H1 (cell line): ENCODE data around the gene SMYD3. TPM values are rescaled to one million over a fixed set of nuclear protein-coding genes. Genes with fewer than 3 reads are reported as not detected.

Source experiments
- CTCF ChIA-PET: fragments of 300-600 bp; sonication (Branson Sonifier 250); formaldehyde crosslinking; loops from one replicate; lab custom pipeline; 2021; ENCODE audit not compliant: partially characterized antibody; lab: Charles Lee
- POLR2A ChIA-PET: fragments of 300-600 bp; sonication (Branson Sonifier 250); formaldehyde crosslinking; loops from one replicate; lab custom pipeline; 2021; ENCODE audit warnings: inconsistent platforms; ENCODE audit not compliant: partially characterized antibody; lab: Charles Lee
- DNase-seq, 2 experiments: peaks; one replicate each; pipeline versions ENCODE4 v3.0.0 to v3.0.0-alpha.2; 2010 to 2022; ENCODE audit warnings: low spot score in 2 of 2, low read depth in 1 of 2, mixed read lengths in 1 of 2
- FAIRE-seq: peaks from 2 replicates; lab custom pipeline; 2011; peaks lifted over from hg19 to GRCh38; lab: Jason Lieb, UNC
- H2AFZ ChIP-seq: 2 replicates; pipeline ENCODE4 v1.8.1; 2012; ENCODE audit warnings: low read length, inconsistent platforms
- H2AK5ac ChIP-seq: 2 replicates; pipeline ENCODE4 v1.6.1; 2013; ENCODE audit warnings: low read depth, low read length
- H2BK120ac ChIP-seq: replicated peaks from 2 replicates; pipeline ENCODE3; 2013; ENCODE audit warnings: low read depth, low read length, inconsistent platforms
- H2BK12ac ChIP-seq: 2 replicates; pipeline ENCODE4 v1.6.1; 2013; ENCODE audit warnings: low read depth, low read length
- H2BK15ac ChIP-seq: 2 replicates; pipeline ENCODE4 v1.6.1; 2013; ENCODE audit warnings: low read length
- H2BK20ac ChIP-seq: 2 replicates; pipeline ENCODE4 v1.6.1; 2013; ENCODE audit warnings: low read length
- H2BK5ac ChIP-seq: 2 replicates; pipeline ENCODE4 v1.6.1; 2013; ENCODE audit warnings: low read depth, low read length
- H3K14ac ChIP-seq: 2 replicates; pipeline ENCODE4 v1.6.1; 2013; ENCODE audit warnings: inconsistent platforms; ENCODE audit not compliant: insufficient read length
- H3K18ac ChIP-seq: 2 replicates; pipeline ENCODE4 v1.6.1; 2013; ENCODE audit warnings: low read length; ENCODE audit errors: extremely low read depth
- H3K23ac ChIP-seq: 2 replicates; pipeline ENCODE4 v1.6.1; 2013; ENCODE audit warnings: inconsistent platforms; ENCODE audit not compliant: insufficient read length
- H3K23me2 ChIP-seq: 2 replicates; pipeline ENCODE4 v1.6.1; 2013; ENCODE audit warnings: low read depth, low read length
- H3K27ac ChIP-seq: 2 replicates; pipeline ENCODE4 v1.6.1; 2011; ENCODE audit warnings: low read depth, low read length, inconsistent platforms
- H3K27me3 ChIP-seq, 4 experiments: replicated peaks in 1 of 4; 1 replicate in 1 of 4; 2 replicates in 3 of 4; pipeline versions ENCODE4 v1.6.1 to v1.8.1; 2011 to 2013; ENCODE audit warnings: low read length in 3 of 4, mild to moderate bottlenecking in 3 of 4, inconsistent platforms in 2 of 4, mixed read lengths in 2 of 4, moderate library complexity in 1 of 4; ENCODE audit not compliant: control insufficient read depth in 3 of 4, insufficient read depth in 3 of 4; ENCODE audit errors: extremely low read depth in 1 of 4
- H3K36me3 ChIP-seq, 4 experiments: 2 replicates each; pipeline versions ENCODE4 v1.6.1 to v1.8.1; 2011 to 2013; ENCODE audit warnings: mild to moderate bottlenecking in 4 of 4, low read length in 3 of 4, moderate library complexity in 2 of 4, control low read depth in 1 of 4, inconsistent platforms in 1 of 4; ENCODE audit not compliant: insufficient read depth in 4 of 4, control insufficient read depth in 2 of 4
- H3K4ac ChIP-seq: replicated peaks from 2 replicates; pipeline ENCODE3; 2013; ENCODE audit warnings: low read length, low read depth, mixed read lengths, inconsistent platforms; ENCODE audit not compliant: insufficient read length
- H3K4me1 ChIP-seq, 4 experiments: replicated peaks in 1 of 4; 1 replicate in 1 of 4; 2 replicates in 3 of 4; pipeline versions ENCODE4 v1.6.1 to v1.8.1; 2011 to 2013; ENCODE audit warnings: low read length in 3 of 4, inconsistent platforms in 2 of 4, mixed read lengths in 1 of 4; ENCODE audit not compliant: insufficient read depth in 4 of 4, control insufficient read depth in 3 of 4
- H3K4me2 ChIP-seq, 2 experiments: 2 replicates each; pipeline versions ENCODE4 v1.6.1 to v1.8.1; 2011 to 2013; ENCODE audit warnings: low read depth in 2 of 2, low read length in 2 of 2, control low read depth in 1 of 2, inconsistent platforms in 1 of 2, mild to moderate bottlenecking in 1 of 2; ENCODE audit not compliant: insufficient read depth in 1 of 2
- H3K4me3 ChIP-seq, 4 experiments: fragments of 200-600, 300-600 bp in 1 of 4; sonication (generic), shearing (Covaris generic), sonication (Bioruptor Twin) in 1 of 4; 2 replicates each; pipeline versions ENCODE4 v1.5.1 to v1.8.1; 2011 to 2016; ENCODE audit warnings: low read length in 4 of 4, low read depth in 3 of 4, control low read depth in 2 of 4, inconsistent platforms in 2 of 4, mild to moderate bottlenecking in 2 of 4, mixed read lengths in 1 of 4, moderate library complexity in 1 of 4; ENCODE audit not compliant: insufficient read depth in 2 of 4; ENCODE audit errors: extremely low read depth in 1 of 4
- H3K56ac ChIP-seq: replicated peaks from 2 replicates; pipeline ENCODE3; 2013; ENCODE audit warnings: low read depth, mild to moderate bottlenecking, mixed read lengths, low read length, inconsistent platforms; ENCODE audit not compliant: insufficient read length
- H3K79me1 ChIP-seq: 2 replicates; pipeline ENCODE4 v1.6.1; 2013; ENCODE audit warnings: low read depth, low read length, control low read depth
- H3K79me2 ChIP-seq, 2 experiments: 2 replicates each; pipeline versions ENCODE4 v1.6.1 to v1.8.1; 2012 to 2013; ENCODE audit warnings: low read length in 2 of 2, mild to moderate bottlenecking in 2 of 2, inconsistent platforms in 1 of 2; ENCODE audit not compliant: insufficient read depth in 2 of 2, control insufficient read depth in 1 of 2
- H3K9ac ChIP-seq, 4 experiments: replicated peaks in 1 of 4; 1 replicate in 1 of 4; 2 replicates in 3 of 4; pipeline versions ENCODE4 v1.6.1 to v1.8.1; 2011 to 2013; ENCODE audit warnings: low read depth in 3 of 4, low read length in 3 of 4, control low read depth in 2 of 4, mild to moderate bottlenecking in 2 of 4, moderate library complexity in 2 of 4, inconsistent platforms in 1 of 4; ENCODE audit errors: extremely low read depth in 1 of 4
- H3K9me3 ChIP-seq, 2 experiments: 2 replicates each; pipeline versions ENCODE4 v1.6.1 to v1.8.1; 2012 to 2013; ENCODE audit warnings: mild to moderate bottlenecking in 2 of 2, moderate library complexity in 2 of 2, control low read depth in 1 of 2, inconsistent platforms in 1 of 2, low read depth in 1 of 2, low read length in 1 of 2, mixed read lengths in 1 of 2; ENCODE audit not compliant: insufficient read depth in 2 of 2
- H4K20me1 ChIP-seq, 2 experiments: replicated peaks in 1 of 2; 2 replicates each; pipeline versions ENCODE3 to v1.8.1; 2011 to 2013; ENCODE audit warnings: inconsistent platforms in 2 of 2, low read length in 2 of 2, mild to moderate bottlenecking in 1 of 2; ENCODE audit not compliant: insufficient read depth in 2 of 2, control insufficient read depth in 1 of 2
- H4K5ac ChIP-seq: 2 replicates; pipeline ENCODE4 v1.6.1; 2013; ENCODE audit warnings: low read length, low read depth, mixed read lengths, inconsistent platforms; ENCODE audit not compliant: insufficient read length
- H4K8ac ChIP-seq: 2 replicates; pipeline ENCODE4 v1.8.0; 2013; ENCODE audit warnings: mild to moderate bottlenecking, moderate library complexity, low read length, inconsistent platforms; ENCODE audit not compliant: insufficient read depth; ENCODE audit errors: extremely low read depth
- H4K91ac ChIP-seq: replicated peaks from 2 replicates; pipeline ENCODE3; 2013; ENCODE audit warnings: low read length, mixed read lengths, inconsistent platforms; ENCODE audit not compliant: insufficient read length
- SIRT6 ChIP-seq: IDR thresholded peaks from one replicate; pipeline ENCODE4 v1.7.1; 2012; ENCODE audit warnings: low read length, inconsistent platforms
- SP2 ChIP-seq: IDR thresholded peaks from 2 replicates; pipeline ENCODE4 v1.6.1; 2012; ENCODE audit warnings: mild to moderate bottlenecking, low read length, inconsistent platforms
- SRF ChIP-seq: IDR thresholded peaks from 2 replicates; pipeline ENCODE4 v1.6.1; 2011; ENCODE audit warnings: mild to moderate bottlenecking, low read depth, low read length, moderate library complexity
- TBP ChIP-seq: IDR thresholded peaks from 2 replicates; pipeline ENCODE4 v1.6.1; 2011; ENCODE audit warnings: low read depth, low read length, improper control_type of control experiment
- WGBS, 2 experiments: shearing (Covaris generic) in 1 of 2; methylation state at CpG; one replicate each; pipeline versions ENCODE4 v1.1.6 to v1.1.7; 2013 to 2015; ENCODE audit warnings: low lambda C conversion rate in 2 of 2, mixed read lengths in 2 of 2, inconsistent platforms in 1 of 2, low coverage in 1 of 2, missing lambda C conversion rate in 1 of 2; ENCODE audit not compliant: insufficient replicate concordance in 2 of 2, insufficient coverage in 1 of 2, insufficient read length in 1 of 2; ENCODE audit errors: extremely low coverage in 1 of 2, missing lambda C conversion rate in 1 of 2; 5-methylcytosine and 5-hydroxymethylcytosine counted together
- polyA plus RNA-seq, 7 experiments: library from polyadenylated mRNA; depleted of rRNA in 3 of 7; stranded (reverse) in 5 of 7; unstranded in 2 of 7; fragments of >200 nt in 5 of 7; fragments of 200-250 nt in 2 of 7; gene quantifications; 1 replicate in 5 of 7; 2 replicates in 1 of 7; 4 replicates in 1 of 7; pipeline versions ENCODE4 v1.2.1 to v1.2.3, GENCODE V29; 2011 to 2013; ENCODE audit warnings: missing spikeins in 2 of 7, mixed read lengths in 2 of 7
- total RNA-seq: library from RNA; stranded (reverse); fragmentation: NEBNext Ultra II Directional; extraction: Animal tissue kit (Norgen Biotek cat#: 25700); gene quantifications from 2 replicates; pipeline ENCODE4 v1.2.1, GENCODE V29; 2021

The SMYD3 gene
- total and polyA plus RNA-seq, 2 of the 8 experiments (the other 6 are each of a cell fraction or from before 2014, with no cell fraction given): 17.3 to 25.4 TPM

DNA sequence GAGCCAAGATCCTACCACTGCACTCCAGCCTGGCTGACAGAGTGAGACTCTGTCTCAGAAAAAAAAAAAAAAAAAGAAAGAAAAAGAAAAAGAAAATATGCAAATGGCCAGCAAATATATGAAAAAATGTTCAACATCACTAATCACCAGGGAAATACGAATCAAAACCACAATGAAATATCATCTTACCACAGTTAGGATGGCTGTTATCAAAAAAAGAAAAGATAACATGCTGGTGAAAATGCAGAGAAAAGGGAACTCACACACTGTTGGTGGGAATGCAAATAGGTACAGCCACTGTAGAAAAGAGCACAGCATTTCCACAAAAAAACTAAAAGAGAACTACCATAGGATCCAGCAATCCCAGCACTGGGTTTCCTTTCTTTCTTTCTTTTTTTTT is 477.5 kb downstream of the SMYD3 start:
- no peak overlapping the region for H4K8ac ChIP-seq
- no peak overlapping the region for H2AK5ac ChIP-seq
- no peak overlapping the region for H2BK15ac ChIP-seq
- no peaks in the 10 kb centered on the region for H3K27me3 ChIP-seq
- CTCF ChIA-PET: no interaction called here
- H3K9ac ChIP-seq: no peak overlapping the region
- H3K4me3 ChIP-seq: no peak overlapping the region
- no peak overlapping the region for H3K14ac ChIP-seq
- no peak overlapping the region for H3K4me2 ChIP-seq
- no peaks in the 10 kb centered on the region for H4K20me1 ChIP-seq
- no peak overlapping the region for H4K5ac ChIP-seq
- no peak overlapping the region for H2BK5ac ChIP-seq
- TF ChIP-seq SP2: no peak
- no peak for TF ChIP-seq SIRT6
- TF ChIP-seq TBP: no peak
- TF ChIP-seq SRF: no peak
- H3K4me1 ChIP-seq: no peaks in the 10 kb centered on the region
- DNase-seq: no peak
- no peaks in the 10 kb centered on the region for H3K9me3 ChIP-seq
- H2BK12ac ChIP-seq: no peak overlapping the region
- POLR2A ChIA-PET: no interaction called here
- no peaks in the 10 kb centered on the region; the same call in 1 of the 2 replicates for H3K23me2 ChIP-seq
- H3K36me3 ChIP-seq: no peaks in the 10 kb centered on the region
- no peak overlapping the region for H4K91ac ChIP-seq
- H3K27ac ChIP-seq: no peak overlapping the region
- H3K79me2 ChIP-seq: no peaks in the 10 kb centered on the region
- no peak overlapping the region for H2BK120ac ChIP-seq
- H3K18ac ChIP-seq: no peak overlapping the region
- FAIRE-seq: no peak
- no peak overlapping the region for H3K56ac ChIP-seq
- H3K23ac ChIP-seq: no peak overlapping the region
- H2AFZ ChIP-seq: no peak overlapping the region
- H3K79me1 ChIP-seq: no peaks in the 10 kb centered on the region
- H3K4ac ChIP-seq: no peak overlapping the region
- no peak overlapping the region for H2BK20ac ChIP-seq
- 100% methylated on average over 1 of the region's 1 CpG; no CpG with 5 or more reads in 1 of the 2 experiments for WGBS, 2 experiments
